RWPE1 (cell line): Measurements from ENCODE around the gene CCND2.

Experiments
- CTCF ChIA-PET: fragments of 350-600 bp; sonication (Branson Sonifier 250); formaldehyde crosslinking; extraction: SDS; loops from one replicate; lab custom pipeline; 2021; lab: Yijun Ruan, JAX
- POLR2A ChIA-PET: fragments of 400-600 bp; formaldehyde crosslinking; extraction: SDS; loops from one replicate; lab custom pipeline; 2020; ENCODE audit warnings: antibody characterized with exemption; ENCODE audit not compliant: low non-redundant PET; lab: Yijun Ruan, JAX
- DNase-seq: peaks from one replicate; pipeline ENCODE4 v3.0.0; 2012; ENCODE audit warnings: low spot score
- H3K27ac ChIP-seq: fragments of 450-650 bp; 2 replicates; pipeline ENCODE4 v1.5.1; 2017
- TF ChIP-seq, protein P1 (sequence below): fragments of 450-650 bp; conservative IDR thresholded peaks from 2 replicates; pipeline ENCODE4 v1.5.1; 2017; ENCODE audit warnings: low read depth, mild to moderate bottlenecking

Gene CCND2

DNA sequence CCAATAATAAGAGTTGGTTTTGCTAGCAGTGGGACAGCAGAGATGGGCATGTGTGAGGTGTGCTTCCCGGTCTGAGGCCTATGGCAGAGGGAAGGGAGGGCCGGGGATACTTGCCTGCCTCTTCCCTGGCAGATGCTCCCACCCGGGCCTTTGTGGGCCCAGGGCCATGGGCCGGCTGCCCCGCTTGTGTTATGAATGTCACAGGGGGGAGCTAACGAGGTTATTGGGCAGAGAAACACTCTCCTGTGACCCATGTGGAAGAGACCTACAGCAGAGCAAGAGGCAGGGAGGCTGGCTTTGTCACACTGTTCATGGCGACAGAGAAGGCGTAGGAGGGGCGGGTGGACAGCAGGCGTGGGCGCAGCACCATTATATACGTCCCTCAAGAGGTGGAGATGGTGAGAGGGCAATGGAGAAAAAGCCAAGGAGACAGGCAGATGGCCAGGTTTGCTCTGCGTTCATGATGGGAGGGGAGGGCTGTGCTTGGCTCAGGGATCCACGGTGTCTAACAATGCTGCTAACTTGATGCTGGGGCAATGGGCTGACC, 13.3 kb downstream of the CCND2 start:
- POLR2A ChIA-PET, result no interaction called here
- CTCF ChIA-PET, result no interaction called here
- no peak for DNase-seq
- no peak overlapping the region for H3K27ac ChIP-seq
- TF ChIP-seq, protein P1, sequence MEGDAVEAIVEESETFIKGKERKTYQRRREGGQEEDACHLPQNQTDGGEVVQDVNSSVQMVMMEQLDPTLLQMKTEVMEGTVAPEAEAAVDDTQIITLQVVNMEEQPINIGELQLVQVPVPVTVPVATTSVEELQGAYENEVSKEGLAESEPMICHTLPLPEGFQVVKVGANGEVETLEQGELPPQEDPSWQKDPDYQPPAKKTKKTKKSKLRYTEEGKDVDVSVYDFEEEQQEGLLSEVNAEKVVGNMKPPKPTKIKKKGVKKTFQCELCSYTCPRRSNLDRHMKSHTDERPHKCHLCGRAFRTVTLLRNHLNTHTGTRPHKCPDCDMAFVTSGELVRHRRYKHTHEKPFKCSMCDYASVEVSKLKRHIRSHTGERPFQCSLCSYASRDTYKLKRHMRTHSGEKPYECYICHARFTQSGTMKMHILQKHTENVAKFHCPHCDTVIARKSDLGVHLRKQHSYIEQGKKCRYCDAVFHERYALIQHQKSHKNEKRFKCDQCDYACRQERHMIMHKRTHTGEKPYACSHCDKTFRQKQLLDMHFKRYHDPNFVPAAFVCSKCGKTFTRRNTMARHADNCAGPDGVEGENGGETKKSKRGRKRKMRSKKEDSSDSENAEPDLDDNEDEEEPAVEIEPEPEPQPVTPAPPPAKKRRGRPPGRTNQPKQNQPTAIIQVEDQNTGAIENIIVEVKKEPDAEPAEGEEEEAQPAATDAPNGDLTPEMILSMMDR, result no peak

DNA sequence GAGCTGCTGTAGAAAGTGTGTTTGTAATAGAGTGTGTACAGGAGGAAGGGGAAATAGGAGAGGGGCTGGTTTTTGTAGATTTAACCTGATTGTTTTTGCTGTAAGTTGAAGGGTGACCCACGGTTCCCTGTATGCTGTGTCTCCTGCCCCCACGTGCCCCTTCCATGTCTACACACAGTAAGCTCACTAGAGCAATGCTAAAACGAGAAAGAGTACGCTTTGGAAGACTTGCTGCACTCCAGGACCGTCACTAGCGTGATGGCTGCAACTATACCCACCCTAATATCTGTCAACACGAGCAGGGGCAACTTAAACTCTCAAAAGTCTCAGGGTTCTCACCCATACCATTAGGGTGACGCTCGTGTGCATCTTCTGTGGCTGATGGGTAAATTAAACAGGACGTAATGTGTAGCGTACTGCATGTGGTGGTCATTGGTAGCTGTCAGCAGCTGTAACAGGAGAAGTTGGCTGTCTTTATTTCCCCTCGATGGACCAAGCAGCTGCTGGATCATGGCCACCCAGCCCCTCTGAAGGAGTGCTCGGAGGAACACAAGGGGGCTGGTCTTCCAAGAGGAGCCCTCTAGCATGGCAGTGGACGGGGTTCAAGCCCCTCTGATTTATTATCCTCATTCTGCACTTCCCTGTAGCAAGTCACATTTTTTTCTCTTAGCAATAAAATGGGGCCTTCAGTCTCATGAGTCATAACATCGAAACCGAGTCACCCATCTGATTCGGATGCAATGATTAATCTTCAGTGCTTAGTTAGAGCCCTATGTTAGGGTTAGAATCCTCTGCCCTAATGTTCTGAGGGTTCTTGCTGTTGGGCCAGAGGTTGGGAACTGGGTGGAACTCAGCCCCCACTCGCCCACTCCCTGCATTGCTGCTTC, 14.0 kb downstream of the CCND2 start:
- CTCF ChIA-PET, result no interaction called here

DNA sequence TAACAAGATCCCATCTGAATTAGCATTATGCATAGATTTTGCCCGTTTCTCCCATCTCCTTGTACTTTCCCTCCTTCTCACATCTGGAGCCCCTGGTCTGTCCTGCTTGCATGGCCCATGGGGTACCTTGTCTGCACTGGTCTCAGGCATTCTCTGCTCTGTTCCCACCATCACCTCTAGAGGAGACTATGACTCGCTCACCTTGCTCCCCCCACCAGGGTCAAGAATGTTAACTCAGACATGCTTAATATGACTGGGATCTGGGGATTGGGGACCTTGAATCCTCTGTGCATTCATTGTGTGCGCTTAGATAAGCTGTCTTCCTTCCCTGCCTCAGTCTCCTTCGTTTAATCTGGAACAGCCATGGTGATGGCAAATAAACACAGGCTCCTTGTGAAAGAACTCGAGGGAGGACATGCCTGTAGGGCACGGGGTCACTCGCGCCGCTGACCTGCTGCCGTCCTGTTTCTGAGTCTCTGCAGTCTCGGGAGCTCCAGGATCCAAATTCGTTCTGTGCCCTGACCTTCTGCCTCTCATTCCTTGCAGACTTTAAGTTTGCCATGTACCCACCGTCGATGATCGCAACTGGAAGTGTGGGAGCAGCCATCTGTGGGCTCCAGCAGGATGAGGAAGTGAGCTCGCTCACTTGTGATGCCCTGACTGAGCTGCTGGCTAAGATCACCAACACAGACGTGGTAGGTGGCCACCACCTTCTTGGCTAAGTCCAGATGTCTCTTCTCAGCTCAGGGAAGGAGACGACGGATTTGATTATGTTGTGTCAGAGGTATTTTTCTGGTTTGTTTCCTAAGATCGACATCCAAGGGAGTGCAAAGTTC, 15.0 kb downstream of the CCND2 start:
- H3K27ac ChIP-seq, result no peak overlapping the region
- DNase-seq, result no peak
- CTCF ChIA-PET, result no interaction called here
- POLR2A ChIA-PET, result no interaction called here
- TF ChIP-seq, protein P1, result no peak

More for the DNA sequence above, 14.0 kb downstream of the CCND2 start:
- H3K27ac ChIP-seq, result no peak overlapping the region
- POLR2A ChIA-PET, result no interaction called here
- DNase-seq, result no peak
- TF ChIP-seq, protein P1, result no peak

DNA sequence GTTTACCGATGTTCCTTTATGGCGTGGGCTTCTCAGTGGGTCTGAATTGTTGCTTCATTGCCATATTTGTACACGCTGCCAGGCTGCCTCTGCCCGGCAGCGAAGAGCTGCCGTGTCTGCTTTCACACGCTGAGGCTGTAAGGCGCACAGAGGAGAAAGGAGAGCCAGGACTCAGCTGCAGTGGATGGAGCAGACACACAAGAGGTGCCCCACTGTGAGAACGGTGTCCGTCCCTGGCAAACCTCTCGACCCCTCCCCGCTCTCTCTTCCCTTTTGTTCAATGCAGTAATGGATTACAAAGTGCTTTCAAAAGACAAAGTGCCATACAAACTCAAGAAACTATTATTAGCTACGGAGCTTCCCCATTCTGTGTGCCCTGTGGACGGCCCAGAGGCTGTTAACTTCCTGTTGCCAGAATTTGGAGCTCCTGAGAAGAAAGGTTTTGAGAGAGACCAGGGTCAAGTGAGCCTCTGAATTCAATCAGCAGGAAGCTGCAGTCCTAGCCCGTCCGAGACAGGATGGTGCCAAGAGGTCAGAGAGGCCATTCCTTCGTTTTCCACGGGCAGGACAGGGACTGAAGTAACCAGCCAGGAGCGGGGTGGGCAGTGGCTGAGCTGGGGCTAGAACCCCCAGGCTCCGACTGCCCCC, 15.8 kb downstream of the CCND2 start:
- no peak overlapping the region for H3K27ac ChIP-seq
- ChIA-PET CTCF (interaction anchor here (0.7 kb wide), 1 partner anchor 64 kb away, joined by 3 read pairs; no protein-coding TSS in a partner anchor), POLR2A (interaction anchor here (0.5 kb wide), 1 partner anchor 38 kb away, joined by 5 read pairs; no protein-coding TSS in a partner anchor)
- TF ChIP-seq, protein P1, result no peak
- DNase-seq, result no peak

DNA sequence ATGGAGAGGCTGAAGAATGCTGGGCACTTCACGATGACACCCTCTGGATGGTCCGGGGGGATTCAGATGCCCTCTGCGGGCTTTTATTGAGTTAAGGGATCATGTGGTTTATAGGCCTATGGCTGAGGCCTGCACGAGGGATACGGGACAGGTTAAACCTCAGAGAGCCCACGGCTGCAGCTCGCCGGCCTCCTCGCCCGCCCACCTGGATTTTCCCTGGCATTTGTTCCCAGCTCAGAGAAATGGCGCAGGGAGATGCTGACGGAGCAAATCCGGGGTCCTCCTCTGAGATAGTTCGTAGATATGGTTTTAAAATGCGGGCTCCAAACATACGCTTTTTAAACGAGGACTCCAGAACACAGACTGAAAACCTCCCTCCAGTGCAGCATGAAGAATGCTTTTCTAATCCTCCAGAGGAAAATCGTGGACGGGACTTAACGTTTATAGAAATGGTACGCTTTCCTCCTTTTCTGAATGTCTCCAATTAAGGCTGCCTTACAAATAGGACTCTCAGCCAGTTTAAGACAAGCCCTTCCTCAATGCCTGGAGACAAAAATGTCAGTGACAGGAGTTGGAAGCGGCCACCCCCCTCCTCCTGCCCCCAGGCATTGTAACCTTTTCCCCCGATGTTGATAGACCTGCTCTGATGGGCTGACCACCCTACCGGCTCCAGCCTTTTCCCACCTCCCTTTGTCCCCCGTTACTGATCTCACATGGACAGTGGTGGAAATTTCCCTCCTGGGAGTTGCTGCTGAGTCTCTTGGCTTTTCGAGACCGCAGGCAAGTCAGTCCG, 16.6 kb downstream of the CCND2 start:
- no peak overlapping the region for H3K27ac ChIP-seq
- CTCF ChIA-PET, result interaction anchor here (0.7 kb wide), 1 partner anchor 63 kb away, joined by 3 read pairs; no protein-coding TSS in a partner anchor
- POLR2A ChIA-PET, result no interaction called here
- TF ChIP-seq, protein P1, result no peak
- DNase-seq, result no peak
